ENCODE data around the gene TSFM. TPM values are rescaled to one million over a fixed set of nuclear protein-coding genes. Genes with fewer than 3 reads are reported as not detected.

TSFM gene
- 10 to 100 TPM; 29.6 to 41.6 (median 34.5) TPM for total RNA-seq

GRCh38 chr12:57782608-57783465 lies at the start of gene TSFM:
TSFM (plus strand) TSS chr12:57782787; CDS start chr12:57782802, 15 bp downstream.
- intact Hi-C loops (cut with DNase I; ENCODE audit: low total_unique reads) = no loop called here
- peak within 1 kb of the TSS; percentile 89 for H3K4me3 ChIP-seq (ENCODE audit: low read depth, poor library complexity, severe bottlenecking)
- WGBS, 2 donors = 1% methylated on average over 32 to 45 of the region's 45 CpGs
- no peak for TF ChIP-seq POLR2A (IDR thresholded peaks at IDR 0.05)
- TF ChIP-seq, protein P1, sequence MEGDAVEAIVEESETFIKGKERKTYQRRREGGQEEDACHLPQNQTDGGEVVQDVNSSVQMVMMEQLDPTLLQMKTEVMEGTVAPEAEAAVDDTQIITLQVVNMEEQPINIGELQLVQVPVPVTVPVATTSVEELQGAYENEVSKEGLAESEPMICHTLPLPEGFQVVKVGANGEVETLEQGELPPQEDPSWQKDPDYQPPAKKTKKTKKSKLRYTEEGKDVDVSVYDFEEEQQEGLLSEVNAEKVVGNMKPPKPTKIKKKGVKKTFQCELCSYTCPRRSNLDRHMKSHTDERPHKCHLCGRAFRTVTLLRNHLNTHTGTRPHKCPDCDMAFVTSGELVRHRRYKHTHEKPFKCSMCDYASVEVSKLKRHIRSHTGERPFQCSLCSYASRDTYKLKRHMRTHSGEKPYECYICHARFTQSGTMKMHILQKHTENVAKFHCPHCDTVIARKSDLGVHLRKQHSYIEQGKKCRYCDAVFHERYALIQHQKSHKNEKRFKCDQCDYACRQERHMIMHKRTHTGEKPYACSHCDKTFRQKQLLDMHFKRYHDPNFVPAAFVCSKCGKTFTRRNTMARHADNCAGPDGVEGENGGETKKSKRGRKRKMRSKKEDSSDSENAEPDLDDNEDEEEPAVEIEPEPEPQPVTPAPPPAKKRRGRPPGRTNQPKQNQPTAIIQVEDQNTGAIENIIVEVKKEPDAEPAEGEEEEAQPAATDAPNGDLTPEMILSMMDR (IDR thresholded peaks at IDR 0.05) = peak in 2 of 3 donors; percentile 31 to 89
- DNase-seq (ENCODE audit: low spot score in 2 of 2) = peak; percentile 94 to 99

DNA sequence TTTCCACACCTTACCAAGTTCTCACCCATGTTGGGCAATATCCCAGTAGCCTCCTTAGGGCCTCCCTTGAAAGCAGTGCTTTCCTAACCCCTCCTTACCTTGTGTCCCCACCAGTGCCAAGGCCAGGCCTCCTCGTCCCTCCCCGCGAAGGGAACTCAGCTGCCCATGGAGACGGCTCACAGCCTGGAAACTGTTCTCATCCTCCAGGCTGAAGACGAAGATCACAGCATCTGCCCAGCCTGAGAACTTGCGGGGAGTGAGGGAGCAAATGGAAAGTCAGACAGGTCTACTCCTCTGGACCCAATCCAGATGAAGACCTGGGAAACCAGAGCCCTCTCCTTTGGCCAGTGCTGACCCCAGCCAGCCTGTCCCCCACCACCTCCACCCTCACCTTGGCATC lies 48.7 kb upstream of the TSFM start:
- DNase-seq (ENCODE audit: low spot score in 2 of 2) = no peak
- TF ChIP-seq, protein P1 (IDR thresholded peaks at IDR 0.05) = no peak
- no peak for TF ChIP-seq POLR2A (IDR thresholded peaks at IDR 0.05)
- no peak overlapping the region for H3K4me3 ChIP-seq (ENCODE audit: low read depth, poor library complexity, severe bottlenecking)
- intact Hi-C loops (cut with DNase I; ENCODE audit: low total_unique reads) = no loop called here
- 84 to 87% methylated on average over 6 of the region's 6 CpGs for WGBS, 2 donors

- no peak for DNase-seq (ENCODE audit: low spot score in 2 of 2)
- WGBS, 2 donors = 71 to 74% methylated on average over 4 of the region's 4 CpGs
- intact Hi-C loops (cut with DNase I; ENCODE audit: low total_unique reads) = no loop called here
- H3K4me3 ChIP-seq (ENCODE audit: low read depth, poor library complexity, severe bottlenecking) = no peak overlapping the region
- TF ChIP-seq, protein P1 (IDR thresholded peaks at IDR 0.05) = no peak
- TF ChIP-seq POLR2A (IDR thresholded peaks at IDR 0.05) = no peak
These were observed 48.0 kb upstream of the TSFM start for GRCh38 chr12:57734591-57734990.

- TF ChIP-seq POLR2A (IDR thresholded peaks at IDR 0.05) = no peak
- TF ChIP-seq, protein P1 (IDR thresholded peaks at IDR 0.05) = no peak
- intact Hi-C loops (cut with DNase I; ENCODE audit: low total_unique reads) = no loop called here
- 31 to 37% methylated on average over 8 of the region's 8 CpGs for WGBS, 2 donors
- DNase-seq (ENCODE audit: low spot score in 2 of 2) = no peak
- H3K4me3 ChIP-seq (ENCODE audit: low read depth, poor library complexity, severe bottlenecking) = no peak overlapping the region
These were observed 47.3 kb upstream of the TSFM start for GRCh38 chr12:57735198-57735855.

- no peak for DNase-seq (ENCODE audit: low spot score in 2 of 2)
- H3K4me3 ChIP-seq (ENCODE audit: low read depth, poor library complexity, severe bottlenecking) = no peak overlapping the region
- TF ChIP-seq, protein P1 (IDR thresholded peaks at IDR 0.05) = no peak
- no peak for TF ChIP-seq POLR2A (IDR thresholded peaks at IDR 0.05)
- 15 to 23% methylated on average over 45 to 46 of the region's 49 CpGs for WGBS, 2 donors
- intact Hi-C loops (cut with DNase I; ENCODE audit: low total_unique reads) = no loop called here
These were observed 46.4 kb upstream of the TSFM start for GRCh38 chr12:57735952-57736740.

Measured in lower leg skin (tissue), 4 donors.